ENCODE results near the gene MTLN. TPM values are rescaled to one million over a fixed set of nuclear protein-coding genes. Genes with fewer than 3 reads are reported as not detected.

MTLN gene
- total RNA-seq, 2 donors from 2014 or later = 102 to 108 TPM

- Histone ChIP-seq H3K27me3 (replicated peaks; ENCODE audit: insufficient read depth) (no peaks in the 10 kb centered on the region), H3K36me3 (no peaks in the 10 kb centered on the region), H3K27ac (no peak overlapping the region), H3K4me3 (no peak overlapping the region), H3K9me3 (no peaks in the 10 kb centered on the region), H3K4me1 (replicated peaks) (no peaks in the 10 kb centered on the region)
- intact Hi-C loops (cut with DNase I) = no loop called here
- no peak for DNase-seq (ENCODE audit: low spot score)
- TF ChIP-seq POLR2A (IDR thresholded peaks at IDR 0.05) (no peak), CTCF (IDR thresholded peaks at IDR 0.05) (no peak), POLR2AphosphoS5 (IDR thresholded peaks at IDR 0.05) (no peak)
- 59% methylated on average over 1 of the region's 1 CpG for WGBS
Observed at GRCh38 chr2:110173523-110173922, 38.8 kb downstream of the MTLN start.

GRCh38 chr2:110172506-110172905, 39.8 kb downstream of the MTLN start:
- no peaks in the 10 kb centered on the region for H3K27me3 ChIP-seq (replicated peaks; ENCODE audit: insufficient read depth)
- 95% methylated on average over 6 of the region's 6 CpGs for WGBS
- H3K9me3 ChIP-seq = no peaks in the 10 kb centered on the region
- no peak for DNase-seq (ENCODE audit: low spot score)
- H3K4me1 ChIP-seq (replicated peaks) = no peaks in the 10 kb centered on the region
- intact Hi-C loops (cut with DNase I) = no loop called here
- TF ChIP-seq POLR2A (IDR thresholded peaks at IDR 0.05) (no peak), POLR2AphosphoS5 (IDR thresholded peaks at IDR 0.05) (no peak), CTCF (IDR thresholded peaks at IDR 0.05) (no peak)
- no peak overlapping the region for H3K4me3 ChIP-seq
- H3K36me3 ChIP-seq = no peaks in the 10 kb centered on the region
- H3K27ac ChIP-seq = no peak overlapping the region

GRCh38 chr2:110170102-110170501, 42.2 kb downstream of the MTLN start:
- Histone ChIP-seq H3K9me3 (no peaks in the 10 kb centered on the region), H3K36me3 (no peaks in the 10 kb centered on the region), H3K27me3 (replicated peaks; ENCODE audit: insufficient read depth) (no peaks in the 10 kb centered on the region), H3K27ac (no peak overlapping the region), H3K4me1 (replicated peaks) (no peaks in the 10 kb centered on the region), H3K4me3 (no peak overlapping the region)
- no peak for TF ChIP-seq POLR2AphosphoS5 (IDR thresholded peaks at IDR 0.05)
- intact Hi-C loops (cut with DNase I) = no loop called here
- no peak for DNase-seq (ENCODE audit: low spot score)
- 95% methylated on average over 3 of the region's 3 CpGs for WGBS

- Histone ChIP-seq H3K9me3 (no peaks in the 10 kb centered on the region), H3K36me3 (no peaks in the 10 kb centered on the region), H3K27me3 (replicated peaks; ENCODE audit: insufficient read depth) (no peaks in the 10 kb centered on the region), H3K27ac (no peak overlapping the region), H3K4me1 (replicated peaks) (no peaks in the 10 kb centered on the region), H3K4me3 (no peak overlapping the region)
- no peak for TF ChIP-seq CTCF (IDR thresholded peaks at IDR 0.05)
- no peak for TF ChIP-seq POLR2A (IDR thresholded peaks at IDR 0.05)
- no peak for TF ChIP-seq POLR2AphosphoS5 (IDR thresholded peaks at IDR 0.05)
- no peak for DNase-seq (ENCODE audit: low spot score)
- intact Hi-C loops (cut with DNase I) = no loop called here
- WGBS = 80% methylated on average over 5 of the region's 5 CpGs
Observed at GRCh38 chr2:110167326-110168000, 44.9 kb downstream of the MTLN start.

- DNase-seq (ENCODE audit: low spot score) = no peak
- H3K27ac ChIP-seq = no peak overlapping the region
- TF ChIP-seq CTCF (IDR thresholded peaks at IDR 0.05) = no peak
- TF ChIP-seq POLR2AphosphoS5 (IDR thresholded peaks at IDR 0.05) = no peak
- no peak overlapping the region for H3K4me3 ChIP-seq
- intact Hi-C loops (cut with DNase I) = no loop called here
- H3K36me3 ChIP-seq = no peaks in the 10 kb centered on the region
- 83% methylated on average over 2 of the region's 2 CpGs for WGBS
- no peaks in the 10 kb centered on the region for H3K9me3 ChIP-seq
- H3K4me1 ChIP-seq (replicated peaks) = no peaks in the 10 kb centered on the region
- no peaks in the 10 kb centered on the region for H3K27me3 ChIP-seq (replicated peaks; ENCODE audit: insufficient read depth)
Observed at GRCh38 chr2:110166266-110166665, 46.1 kb downstream of the MTLN start.

Other genes starting within 250 kb of the MTLN start
- 10 to 100 TPM; 18.5 to 40.1 TPM for gene MALL, start 96.7 kb downstream of the MTLN start, total RNA-seq
- 1 to 10 TPM; 5.2 to 9.7 TPM for gene NPHP1, start 7.5 kb downstream of the MTLN start, total RNA-seq

Data from prostate gland (tissue), 2 donors.